Left ventricle myocardium inferior (tissue), 1 donor: ENCODE results near the gene FKBP8. TPM values are rescaled to one million over a fixed set of nuclear protein-coding genes. Genes with fewer than 3 reads are reported as not detected.

Experiments
- DNase-seq: peaks from one replicate; pipeline ENCODE4 v3.0.0-alpha.2; 2020
- H3K27ac ChIP-seq: fragments of 200-600 bp; replicated peaks from 2 replicates; pipeline ENCODE4 v1.8.0; 2021
- H3K27me3 ChIP-seq: fragments of 200-600 bp; 2 replicates; pipeline ENCODE4 v1.8.0; 2021; ENCODE audit warnings: low read depth
- H3K36me3 ChIP-seq: fragments of 200-600 bp; 2 replicates; pipeline ENCODE4 v1.8.0; 2021
- H3K4me1 ChIP-seq: fragments of 200-600 bp; 2 replicates; pipeline ENCODE4 v1.8.0; 2021
- H3K4me3 ChIP-seq: fragments of 200-600 bp; 2 replicates; pipeline ENCODE4 v1.8.0; 2021; ENCODE audit warnings: mild to moderate bottlenecking, moderate library complexity
- H3K9me3 ChIP-seq: fragments of 200-600 bp; replicated peaks from 2 replicates; pipeline ENCODE4 v1.8.0; 2021
- CTCF ChIP-seq: fragments of 200-600 bp; IDR thresholded peaks from 2 replicates; pipeline ENCODE4 v1.8.0; 2021; ENCODE audit warnings: antibody characterized with exemption, mild to moderate bottlenecking, borderline replicate concordance
- intact Hi-C: fragments of 100-400 bp; cut with micrococcal nuclease; formaldehyde crosslinking; loops from one replicate; pipeline ENCODE4 v1.11.0; 2022
- total RNA-seq: library from RNA; stranded (reverse); fragmentation: NEBNext Ultra II Directional; extraction: Animal tissue kit (Norgen Biotek cat#: 25700); gene quantifications from one replicate; pipeline ENCODE4 v1.2.1, GENCODE V29; 2021
- donor health status: DM: no; HTN: yes; CAD: no; lungs with severe emphysema.

FKBP8 gene
- total RNA-seq, 1 donor from 2014 or later = 153 TPM

GRCh38 chr19:18557411-18558201, 14.2 kb upstream of the FKBP8 start, which contains the start of gene KXD1:
TSS of gene KXD1 (plus strand) at chr19:18557870. CDS start at chr19:18562057, 4,187 bp downstream.
- peak; percentile 99 for DNase-seq
- intact Hi-C loops = no loop called here
- no peaks in the 10 kb centered on the region for H3K27me3 ChIP-seq
- H3K27ac ChIP-seq = peak within 1 kb of the TSS; percentile 96
- no peak for TF ChIP-seq CTCF
- H3K36me3 ChIP-seq = peaks cover 6% of the 10 kb centered on the region
- peaks cover 36% of the 10 kb centered on the region for H3K4me1 ChIP-seq
- H3K4me3 ChIP-seq = peak within 1 kb of the TSS; percentile 96
- H3K9me3 ChIP-seq = no peaks in the 10 kb centered on the region

DNA sequence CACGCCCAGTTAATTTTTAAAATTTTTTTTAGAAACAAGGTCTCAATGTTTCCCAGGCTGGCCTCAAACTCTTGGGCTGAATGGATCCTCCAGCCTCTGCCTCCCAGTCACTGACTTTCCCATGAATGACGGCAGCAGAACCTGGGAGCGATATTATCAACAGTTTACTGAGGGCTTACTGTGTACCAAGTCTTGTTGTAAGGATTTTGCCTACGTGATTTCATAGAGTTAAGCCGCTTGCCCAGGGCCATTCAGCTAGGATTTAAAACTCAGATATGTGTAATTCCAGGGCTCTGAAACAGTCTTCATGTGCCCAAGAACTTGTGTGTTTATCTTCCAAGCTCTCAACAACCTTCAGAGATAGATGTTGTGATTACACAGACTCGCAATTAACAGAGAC, 8.3 kb upstream of the FKBP8 start:
- no peak overlapping the region for H3K27ac ChIP-seq
- no peak for DNase-seq
- H3K9me3 ChIP-seq = no peaks in the 10 kb centered on the region
- intact Hi-C loops = no loop called here
- TF ChIP-seq CTCF = no peak
- H3K4me3 ChIP-seq = no peak overlapping the region
- H3K4me1 ChIP-seq = no peaks in the 10 kb centered on the region
- no peaks in the 10 kb centered on the region for H3K27me3 ChIP-seq
- H3K36me3 ChIP-seq = no peaks in the 10 kb centered on the region

GRCh38 chr19:18543814-18544475, 572 bp upstream of the FKBP8 start:
- peak overlapping the region; percentile 92 for H3K27ac ChIP-seq
- intact Hi-C loops = no loop called here
- DNase-seq = no peak

GRCh38 chr19:18541992-18542940, 1.1 kb downstream of the FKBP8 start:
- Histone ChIP-seq H3K4me3 (peak overlapping the region; percentile 73), H3K27ac (peak overlapping the region; percentile 92), H3K27me3 (no peaks in the 10 kb centered on the region), H3K36me3 (peaks cover 39% of the 10 kb centered on the region), H3K4me1 (peaks cover 19% of the 10 kb centered on the region), H3K9me3 (no peaks in the 10 kb centered on the region)
- DNase-seq = no peak
- intact Hi-C loops = no loop called here
- TF ChIP-seq CTCF = no peak

More at GRCh38 chr19:18543814-18544475, 572 bp upstream of the FKBP8 start:
- H3K9me3 ChIP-seq = no peaks in the 10 kb centered on the region
- peaks cover 27% of the 10 kb centered on the region for H3K36me3 ChIP-seq
- H3K4me1 ChIP-seq = peaks cover 19% of the 10 kb centered on the region
- H3K4me3 ChIP-seq = peak overlapping the region; percentile 73
- H3K27me3 ChIP-seq = no peaks in the 10 kb centered on the region
- no peak for TF ChIP-seq CTCF
